Measurements from ENCODE around the gene NRCAM.
"Not testable (repeated sequence)": the region's sequence is repeated elsewhere in the genome, so short reads cannot be mapped to it uniquely, and the experiment has no call there.

NRCAM gene

DNA sequence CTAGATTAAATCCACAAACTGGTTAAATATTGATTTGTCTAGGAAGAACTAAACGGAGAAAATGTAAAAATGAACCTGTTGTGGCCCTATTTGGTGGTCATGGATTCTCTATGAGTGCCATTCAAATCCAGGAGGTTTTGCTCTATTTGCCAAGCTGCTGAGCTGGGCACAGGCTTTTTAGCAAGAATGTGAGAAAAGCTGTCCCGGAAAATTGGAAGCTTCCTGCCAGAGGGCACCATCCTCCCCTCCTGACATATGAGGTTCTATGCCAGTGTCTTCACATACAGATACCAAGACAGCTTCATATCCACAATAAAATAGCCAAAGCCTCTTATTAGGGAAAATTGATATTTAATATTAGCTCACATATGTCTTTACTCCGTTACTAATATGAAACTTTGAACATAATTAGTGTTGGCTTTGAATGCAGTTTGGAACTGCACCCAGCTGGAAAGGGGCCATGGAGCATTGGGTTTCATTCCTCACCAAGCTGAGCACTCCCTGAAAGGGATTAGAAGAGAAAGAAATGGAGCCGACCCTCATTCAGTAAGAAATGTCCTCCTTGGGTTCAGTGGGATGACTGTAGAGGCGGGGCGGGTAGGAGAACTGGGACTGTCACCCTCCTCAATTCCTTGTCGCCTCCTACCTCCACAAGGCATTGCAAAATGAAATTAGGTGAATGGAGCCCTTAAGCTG, 47.8 kb downstream of the NRCAM start:
- Histone ChIP-seq H3K4me3 (ENCODE audit: low read length) (no peak overlapping the region), H3K36me3 (ENCODE audit: insufficient read depth, low read length) (no peaks in the 10 kb centered on the region), H3K9me3 (replicated peaks; ENCODE audit: low read length) (no peaks in the 10 kb centered on the region), H3K4me2 (ENCODE audit: low read length) (no peak overlapping the region), H3K27me3 (ENCODE audit: control insufficient read depth, insufficient read depth, low read length) (no peaks in the 10 kb centered on the region), H3K9ac (ENCODE audit: low read depth, low read length) (no peak overlapping the region), H3K4me1 (ENCODE audit: control insufficient read depth, insufficient read depth, low read length) (peaks cover 5% of the 10 kb centered on the region)

DNA sequence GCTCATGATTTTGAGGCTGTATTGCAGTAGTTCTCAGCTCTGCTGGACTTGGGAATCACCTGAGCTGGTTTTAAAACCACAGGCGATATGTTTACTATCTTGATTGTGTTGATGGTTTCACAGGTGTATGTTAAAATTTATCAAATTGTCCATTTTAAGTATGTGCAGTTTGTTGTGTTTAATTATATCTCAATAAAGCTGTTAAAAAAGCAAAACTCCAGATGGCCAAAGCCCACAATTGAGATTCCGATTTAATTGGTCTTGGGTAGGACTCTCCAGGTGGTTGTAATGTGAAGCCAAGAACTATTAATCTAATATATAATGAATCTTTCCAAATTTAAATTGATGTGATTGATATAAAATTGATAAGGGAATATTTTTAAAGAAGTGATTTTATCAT, 48.6 kb downstream of the NRCAM start:
- H3K9ac ChIP-seq (ENCODE audit: low read depth, low read length) = no peak overlapping the region
- no peaks in the 10 kb centered on the region for H3K27me3 ChIP-seq (ENCODE audit: control insufficient read depth, insufficient read depth, low read length)
- peaks cover 5% of the 10 kb centered on the region for H3K4me1 ChIP-seq (ENCODE audit: control insufficient read depth, insufficient read depth, low read length)

GRCh38 chr7:108406222-108406890, 49.9 kb downstream of the NRCAM start:
- Histone ChIP-seq H3K36me3 (ENCODE audit: insufficient read depth, low read length) (no peaks in the 10 kb centered on the region), H3K27me3 (ENCODE audit: control insufficient read depth, insufficient read depth, low read length) (no peaks in the 10 kb centered on the region), H3K4me3 (ENCODE audit: low read length) (no peak overlapping the region), H3K4me2 (ENCODE audit: low read length) (no peak overlapping the region), H3K9me3 (replicated peaks; ENCODE audit: low read length) (no peaks in the 10 kb centered on the region), H3K9ac (ENCODE audit: low read depth, low read length) (no peak overlapping the region), H3K4me1 (ENCODE audit: control insufficient read depth, insufficient read depth, low read length) (peaks cover 9% of the 10 kb centered on the region)

More for the DNA sequence above, 48.6 kb downstream of the NRCAM start:
- no peak overlapping the region for H3K4me3 ChIP-seq (ENCODE audit: low read length)
- H3K4me2 ChIP-seq (ENCODE audit: low read length) = no peak overlapping the region
- no peaks in the 10 kb centered on the region for H3K9me3 ChIP-seq (replicated peaks; ENCODE audit: low read length)
- H3K36me3 ChIP-seq (ENCODE audit: insufficient read depth, low read length) = no peaks in the 10 kb centered on the region

DNA sequence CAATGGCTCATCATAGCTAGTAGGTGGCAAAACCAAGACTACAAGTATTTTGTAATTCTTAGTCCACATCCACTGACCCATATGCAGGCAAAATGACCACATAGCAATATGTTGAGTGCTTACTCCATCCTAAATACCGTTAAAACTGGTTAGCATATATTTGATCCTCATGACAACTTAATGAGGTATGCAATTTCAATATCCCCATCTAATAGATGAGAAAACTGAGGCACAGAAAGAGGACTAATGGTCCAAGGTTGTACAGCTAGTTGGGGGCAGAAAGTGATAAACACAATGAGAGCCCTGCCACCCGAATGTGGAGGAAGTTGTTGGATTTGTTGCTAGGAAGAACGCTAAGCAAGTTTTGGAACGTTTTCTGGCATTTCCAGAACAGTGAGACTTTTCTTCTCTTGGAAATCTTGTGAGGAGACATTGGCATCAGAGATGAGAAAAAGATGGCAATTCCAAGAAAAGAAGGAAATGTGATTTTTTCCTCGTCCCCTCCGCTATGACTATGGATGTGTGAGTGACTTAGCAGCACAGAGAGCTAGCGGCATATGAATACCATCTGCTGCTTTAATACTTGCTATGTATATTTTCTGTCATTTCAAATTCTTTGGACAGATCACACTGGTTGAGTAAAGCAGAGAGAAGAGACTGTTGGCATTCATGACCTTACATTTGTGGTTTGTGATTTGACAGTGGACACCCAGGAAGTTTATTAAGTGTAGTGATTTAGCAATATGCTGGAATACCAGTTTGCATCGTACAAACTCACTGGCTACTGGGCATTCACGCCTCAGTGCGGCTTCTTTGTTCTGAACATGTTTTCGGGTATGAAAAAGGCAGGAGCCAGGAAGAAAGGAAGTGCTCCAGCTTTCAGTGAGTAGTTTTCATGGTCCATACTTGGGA, 51.5 kb downstream of the NRCAM start:
- no peak overlapping the region for H3K4me3 ChIP-seq (ENCODE audit: low read length)
- no peak overlapping the region for H3K9ac ChIP-seq (ENCODE audit: low read depth, low read length)
- no peaks in the 10 kb centered on the region for H3K36me3 ChIP-seq (ENCODE audit: insufficient read depth, low read length)
- H3K9me3 ChIP-seq (replicated peaks; ENCODE audit: low read length) = no peaks in the 10 kb centered on the region
- no peak overlapping the region for H3K4me2 ChIP-seq (ENCODE audit: low read length)
- peaks cover 9% of the 10 kb centered on the region for H3K4me1 ChIP-seq (ENCODE audit: control insufficient read depth, insufficient read depth, low read length)
- H3K27me3 ChIP-seq (ENCODE audit: control insufficient read depth, insufficient read depth, low read length) = no peaks in the 10 kb centered on the region

- no peak overlapping the region for H3K4me2 ChIP-seq (ENCODE audit: low read length)
- H3K9me3 ChIP-seq (replicated peaks; ENCODE audit: low read length) = no peaks in the 10 kb centered on the region
- no peak overlapping the region for H3K4me3 ChIP-seq (ENCODE audit: low read length)
- no peaks in the 10 kb centered on the region for H3K27me3 ChIP-seq (ENCODE audit: control insufficient read depth, insufficient read depth, low read length)
- no peak overlapping the region for H3K9ac ChIP-seq (ENCODE audit: low read depth, low read length)
- H3K36me3 ChIP-seq (ENCODE audit: insufficient read depth, low read length) = no peaks in the 10 kb centered on the region
- H3K4me1 ChIP-seq (ENCODE audit: control insufficient read depth, insufficient read depth, low read length) = peaks cover 9% of the 10 kb centered on the region
Observed at GRCh38 chr7:108403597-108404217, 52.5 kb downstream of the NRCAM start.

GRCh38 chr7:108402865-108403264, 53.4 kb downstream of the NRCAM start:
- Histone ChIP-seq H3K4me2 (ENCODE audit: low read length) (no peak overlapping the region), H3K4me1 (ENCODE audit: control insufficient read depth, insufficient read depth, low read length) (peaks cover 5% of the 10 kb centered on the region), H3K9ac (ENCODE audit: low read depth, low read length) (no peak overlapping the region), H3K27me3 (ENCODE audit: control insufficient read depth, insufficient read depth, low read length) (no peaks in the 10 kb centered on the region), H3K4me3 (ENCODE audit: low read length) (no peak overlapping the region), H3K36me3 (ENCODE audit: insufficient read depth, low read length) (no peaks in the 10 kb centered on the region), H3K9me3 (replicated peaks; ENCODE audit: low read length) (no peaks in the 10 kb centered on the region)

- Histone ChIP-seq H3K27me3 (ENCODE audit: control insufficient read depth, insufficient read depth, low read length) (no peaks in the 10 kb centered on the region), H3K36me3 (ENCODE audit: insufficient read depth, low read length) (no peaks in the 10 kb centered on the region), H3K9me3 (replicated peaks; ENCODE audit: low read length) (no peaks in the 10 kb centered on the region), H3K4me2 (ENCODE audit: low read length) (no peak overlapping the region), H3K4me3 (ENCODE audit: low read length) (no peak overlapping the region), H3K9ac (ENCODE audit: low read depth, low read length) (no peak overlapping the region), H3K4me1 (ENCODE audit: control insufficient read depth, insufficient read depth, low read length) (no peaks in the 10 kb centered on the region)
Observed at GRCh38 chr7:108396080-108396479, 60.2 kb downstream of the NRCAM start.

GRCh38 chr7:108395426-108395825, 60.8 kb downstream of the NRCAM start:
- no peaks in the 10 kb centered on the region for H3K9me3 ChIP-seq (replicated peaks; ENCODE audit: low read length)
- H3K9ac ChIP-seq (ENCODE audit: low read depth, low read length) = no peak overlapping the region
- H3K36me3 ChIP-seq (ENCODE audit: insufficient read depth, low read length) = no peaks in the 10 kb centered on the region
- H3K27me3 ChIP-seq (ENCODE audit: control insufficient read depth, insufficient read depth, low read length) = no peaks in the 10 kb centered on the region
- no peaks in the 10 kb centered on the region for H3K4me1 ChIP-seq (ENCODE audit: control insufficient read depth, insufficient read depth, low read length)
- H3K4me2 ChIP-seq (ENCODE audit: low read length) = no peak overlapping the region
- no peak overlapping the region for H3K4me3 ChIP-seq (ENCODE audit: low read length)

DNA sequence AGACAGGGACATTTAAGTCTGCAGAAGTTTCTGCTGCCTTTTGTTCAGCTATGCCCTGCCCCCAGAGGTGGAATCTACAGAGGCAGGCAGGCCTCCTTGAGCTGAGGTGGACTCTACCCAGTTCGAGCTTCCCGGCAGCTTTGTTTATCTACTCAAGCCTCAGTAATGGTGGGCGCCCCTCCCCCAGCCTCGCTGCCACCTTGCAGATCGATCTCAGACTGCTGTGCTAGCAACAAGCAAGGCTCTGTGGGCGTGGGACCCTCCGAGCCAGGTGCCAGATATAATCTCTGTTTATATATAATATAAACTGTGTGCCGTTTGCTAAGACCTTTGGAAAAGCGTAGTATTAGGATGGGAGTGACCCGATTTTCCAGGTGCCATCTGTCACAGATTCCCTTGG, 63.1 kb downstream of the NRCAM start:
- H3K36me3 ChIP-seq (ENCODE audit: insufficient read depth, low read length); H3K4me1 ChIP-seq (ENCODE audit: control insufficient read depth, insufficient read depth, low read length); H3K9ac ChIP-seq (ENCODE audit: low read depth, low read length); H3K27me3 ChIP-seq (ENCODE audit: control insufficient read depth, insufficient read depth, low read length); H3K4me3 ChIP-seq (ENCODE audit: low read length); H3K4me2 ChIP-seq (ENCODE audit: low read length); H3K9me3 ChIP-seq (replicated peaks; ENCODE audit: low read length): not testable (repeated sequence)

DNA sequence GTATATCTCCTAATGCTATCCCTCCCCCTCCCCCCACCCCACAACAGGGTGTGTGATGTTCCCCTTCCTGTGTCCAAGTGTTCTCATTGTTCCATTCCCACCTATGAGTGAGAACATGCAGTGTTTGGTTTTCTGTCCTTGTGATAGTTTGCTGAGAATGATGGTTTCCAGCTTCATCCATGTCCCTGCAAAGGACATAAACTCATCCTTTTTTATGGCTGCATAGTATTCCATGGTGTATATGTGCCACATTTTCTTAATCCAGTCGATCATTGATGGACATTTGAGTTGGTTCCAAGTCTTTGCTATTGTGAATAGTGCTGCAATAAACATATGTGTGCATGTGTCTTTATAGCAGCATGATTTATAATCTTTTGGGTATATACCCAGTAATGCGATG, 68.5 kb downstream of the NRCAM start:
- not testable (repeated sequence) for H3K4me1 ChIP-seq (ENCODE audit: control insufficient read depth, insufficient read depth, low read length); H3K4me3 ChIP-seq (ENCODE audit: low read length); H3K9me3 ChIP-seq (replicated peaks; ENCODE audit: low read length); H3K4me2 ChIP-seq (ENCODE audit: low read length); H3K9ac ChIP-seq (ENCODE audit: low read depth, low read length); H3K27me3 ChIP-seq (ENCODE audit: control insufficient read depth, insufficient read depth, low read length); H3K36me3 ChIP-seq (ENCODE audit: insufficient read depth, low read length)

GRCh38 chr7:108385834-108386422, 70.3 kb downstream of the NRCAM start:
- no peaks in the 10 kb centered on the region for H3K4me1 ChIP-seq (ENCODE audit: control insufficient read depth, insufficient read depth, low read length)
- no peaks in the 10 kb centered on the region for H3K27me3 ChIP-seq (ENCODE audit: control insufficient read depth, insufficient read depth, low read length)
- no peak overlapping the region for H3K4me3 ChIP-seq (ENCODE audit: low read length)
- H3K9ac ChIP-seq (ENCODE audit: low read depth, low read length) = no peak overlapping the region
- H3K9me3 ChIP-seq (replicated peaks; ENCODE audit: low read length) = no peaks in the 10 kb centered on the region
- H3K4me2 ChIP-seq (ENCODE audit: low read length) = no peak overlapping the region
- H3K36me3 ChIP-seq (ENCODE audit: insufficient read depth, low read length) = no peaks in the 10 kb centered on the region
